Ovary (tissue), 3 donors: ENCODE results near the gene FRY.

Source experiments
- CTCF ChIP-seq, 3 donors: fragments of 450-650 bp in 2 of 3; fragments of 200-600 bp in 1 of 3; IDR thresholded peaks; one replicate each; pipeline versions ENCODE4 v1.5.1 to v1.8.0; 2016 to 2022; ENCODE audit warnings: antibody characterized with exemption in 3 of 3, mild to moderate bottlenecking in 1 of 3
- EP300 ChIP-seq: sonication (generic); formaldehyde crosslinking; IDR thresholded peaks from one replicate; pipeline ENCODE4 v1.6.1; 2017; ENCODE audit warnings: antibody characterized with exemption
- POLR2A ChIP-seq: fragments of 450-650 bp; IDR thresholded peaks from one replicate; pipeline ENCODE4 v1.6.1; 2017; ENCODE audit warnings: antibody characterized with exemption, mild to moderate bottlenecking, moderate library complexity
- donor health status: DM: no; HTN: no; CAD: no.

- TF ChIP-seq CTCF (IDR thresholded peaks at IDR 0.05) (no peak), POLR2A (no peak), EP300 (no peak)
Measured at GRCh38 chr13:32037471-32037870, 5.9 kb downstream of the FRY start.
